Measurements from ENCODE around the gene MPDZ.

MPDZ gene

GRCh38 chr9:13215791-13216554 is 63.5 kb downstream of the MPDZ start:
- no peak overlapping the region for H3K27ac ChIP-seq (ENCODE audit: extremely low read depth, low read depth, low read length)
- no peaks in the 10 kb centered on the region for H3K4me1 ChIP-seq (ENCODE audit: control insufficient read depth, insufficient read depth, low read length)
- POLR2A ChIA-PET, result no interaction called here
- peaks cover 6 to 11% of the 10 kb centered on the region in 2 experiments; a peak in 2 of 3 replicates for H3K36me3 ChIP-seq (ENCODE audit: control insufficient read depth in 2 of 2, insufficient read depth in 1 of 2, low read length in 2 of 2)
- no peak overlapping the region for H3K4me3 ChIP-seq (ENCODE audit: low read depth, low read length)
- CTCF ChIA-PET, result interaction anchor here (0.6 to 1.0 kb wide), 3 partner anchors 498 to 1000 kb away, joined by 4 to 6 read pairs (median 4); no protein-coding TSS in a partner anchor
- H3K9me3 ChIP-seq (ENCODE audit: control insufficient read depth, insufficient read depth, low read depth, low read length), result no peaks in the 10 kb centered on the region
- no peak for TF ChIP-seq SALL2 (tag by site-specific recombination; IDR thresholded peaks at IDR 0.05; ENCODE audit: borderline replicate concordance)
- no peak for TF ChIP-seq ZNF292 (tag by site-specific recombination; IDR thresholded peaks at IDR 0.05; ENCODE audit: borderline replicate concordance, low read depth)
- no peak for TF ChIP-seq ZNF280D (tag by site-specific recombination; IDR thresholded peaks at IDR 0.05)
- TF ChIP-seq ZNF76 (tag by site-specific recombination; IDR thresholded peaks at IDR 0.05; ENCODE audit: borderline replicate concordance, low read depth), result no peak
- TF ChIP-seq ZBTB17 (tag by site-specific recombination; IDR thresholded peaks at IDR 0.05), result no peak
- no peak for TF ChIP-seq ZNF510 (tag by site-specific recombination; IDR thresholded peaks at IDR 0.05; ENCODE audit: insufficient replicate concordance)
- TF ChIP-seq KLF8 (tag by site-specific recombination; IDR thresholded peaks at IDR 0.05), result no peak
- no peak for TF ChIP-seq GLI4 (tag by site-specific recombination; IDR thresholded peaks at IDR 0.05)
- TF ChIP-seq ZNF544 (tag by site-specific recombination; IDR thresholded peaks at IDR 0.05), result no peak
- TF ChIP-seq ZNF530 (tag by site-specific recombination; IDR thresholded peaks at IDR 0.05; ENCODE audit: low read depth), result no peak
- TF ChIP-seq KLF10 (tag by site-specific recombination; IDR thresholded peaks at IDR 0.05), result no peak
- TF ChIP-seq ZNF391 (tag by site-specific recombination; IDR thresholded peaks at IDR 0.05; ENCODE audit: borderline replicate concordance, low read depth), result no peak
- TF ChIP-seq ATF2 (tag by site-specific recombination; IDR thresholded peaks at IDR 0.05; ENCODE audit: low read depth), result no peak
- TF ChIP-seq ZNF518A (tag by site-specific recombination; conservative IDR thresholded peaks at IDR 0.05; ENCODE audit: low read depth), result no peak
- TF ChIP-seq ZNF2 (tag by site-specific recombination; IDR thresholded peaks at IDR 0.05), result no peak
- no peak for TF ChIP-seq ZNF610 (tag by site-specific recombination; IDR thresholded peaks at IDR 0.05; ENCODE audit: borderline replicate concordance)
- no peak for TF ChIP-seq ZNF404 (tag by site-specific recombination; IDR thresholded peaks at IDR 0.05)
- TF ChIP-seq ZNF555 (tag by site-specific recombination; conservative IDR thresholded peaks at IDR 0.05), result no peak
- no peak for TF ChIP-seq ZNF747 (tag by site-specific recombination; IDR thresholded peaks at IDR 0.05)
